DND-41 (cell line): ENCODE data around the gene PTPRG.

Source experiments
- EZH2 ChIP-seq: IDR thresholded peaks from 3 replicates; pipeline ENCODE4 v1.6.1; 2012; ENCODE audit warnings: borderline replicate concordance, low read depth, mild to moderate bottlenecking, moderate library complexity, low read length, inconsistent platforms; ENCODE audit not compliant: severe bottlenecking
- TF ChIP-seq, protein P1 (sequence below): IDR thresholded peaks from 2 replicates; pipeline ENCODE4 v1.5.1; 2012; ENCODE audit warnings: borderline replicate concordance, low read length, moderate library complexity, mild to moderate bottlenecking; ENCODE audit not compliant: poor library complexity, severe bottlenecking; ENCODE audit errors: extremely low read depth

DNA sequence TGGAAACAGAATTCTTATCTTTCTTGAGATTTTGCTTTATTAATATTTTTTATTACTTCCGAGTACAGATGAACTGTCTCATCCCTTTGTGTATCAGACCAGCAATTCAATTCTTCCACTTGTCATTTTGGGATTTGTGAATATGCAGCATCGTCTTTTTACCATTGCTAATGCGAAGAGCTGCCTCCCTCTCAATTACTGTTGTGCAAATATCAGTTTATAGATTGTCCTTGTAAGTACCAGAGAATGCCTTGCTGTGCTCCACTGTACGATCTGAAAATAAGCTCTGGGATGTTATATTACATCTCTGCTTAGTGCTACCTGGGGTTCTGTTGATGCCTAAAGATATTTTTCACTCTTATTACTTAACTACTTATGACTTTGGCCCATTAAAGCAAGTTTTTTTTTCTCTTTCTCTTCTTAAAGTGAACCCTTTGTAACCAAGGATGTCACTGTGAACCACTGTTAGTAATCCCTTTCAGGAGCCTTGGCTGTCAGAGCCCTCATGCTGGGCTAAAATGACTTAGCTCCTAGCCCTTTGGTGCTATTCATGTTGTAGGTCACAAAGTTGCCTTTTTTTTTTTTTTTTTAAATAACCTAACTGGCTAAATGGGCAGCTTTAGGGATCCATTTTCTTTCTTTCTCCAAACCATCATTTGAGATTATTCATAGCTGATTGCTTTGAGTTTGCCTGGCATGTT, 429.1 kb downstream of the PTPRG start:
- TF ChIP-seq, protein P1, sequence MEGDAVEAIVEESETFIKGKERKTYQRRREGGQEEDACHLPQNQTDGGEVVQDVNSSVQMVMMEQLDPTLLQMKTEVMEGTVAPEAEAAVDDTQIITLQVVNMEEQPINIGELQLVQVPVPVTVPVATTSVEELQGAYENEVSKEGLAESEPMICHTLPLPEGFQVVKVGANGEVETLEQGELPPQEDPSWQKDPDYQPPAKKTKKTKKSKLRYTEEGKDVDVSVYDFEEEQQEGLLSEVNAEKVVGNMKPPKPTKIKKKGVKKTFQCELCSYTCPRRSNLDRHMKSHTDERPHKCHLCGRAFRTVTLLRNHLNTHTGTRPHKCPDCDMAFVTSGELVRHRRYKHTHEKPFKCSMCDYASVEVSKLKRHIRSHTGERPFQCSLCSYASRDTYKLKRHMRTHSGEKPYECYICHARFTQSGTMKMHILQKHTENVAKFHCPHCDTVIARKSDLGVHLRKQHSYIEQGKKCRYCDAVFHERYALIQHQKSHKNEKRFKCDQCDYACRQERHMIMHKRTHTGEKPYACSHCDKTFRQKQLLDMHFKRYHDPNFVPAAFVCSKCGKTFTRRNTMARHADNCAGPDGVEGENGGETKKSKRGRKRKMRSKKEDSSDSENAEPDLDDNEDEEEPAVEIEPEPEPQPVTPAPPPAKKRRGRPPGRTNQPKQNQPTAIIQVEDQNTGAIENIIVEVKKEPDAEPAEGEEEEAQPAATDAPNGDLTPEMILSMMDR, result no peak
- no peak for TF ChIP-seq EZH2
